Breast epithelium (tissue), 3 donors: ENCODE data around the gene HOXD4.

ENCODE experiments used
- POLR2A ChIP-seq: fragments of 450-650 bp; IDR thresholded peaks from one replicate; pipeline ENCODE4 v1.6.1; 2016; ENCODE audit warnings: antibody characterized with exemption, mild to moderate bottlenecking, moderate library complexity
- TF ChIP-seq, protein P1 (sequence below), 3 donors: fragments of 450-650 bp; IDR thresholded peaks; one replicate each; pipeline ENCODE4 v1.5.1; 2016 to 2017; ENCODE audit warnings: antibody characterized with exemption in 3 of 3, mild to moderate bottlenecking in 3 of 3, moderate library complexity in 3 of 3

DNA sequence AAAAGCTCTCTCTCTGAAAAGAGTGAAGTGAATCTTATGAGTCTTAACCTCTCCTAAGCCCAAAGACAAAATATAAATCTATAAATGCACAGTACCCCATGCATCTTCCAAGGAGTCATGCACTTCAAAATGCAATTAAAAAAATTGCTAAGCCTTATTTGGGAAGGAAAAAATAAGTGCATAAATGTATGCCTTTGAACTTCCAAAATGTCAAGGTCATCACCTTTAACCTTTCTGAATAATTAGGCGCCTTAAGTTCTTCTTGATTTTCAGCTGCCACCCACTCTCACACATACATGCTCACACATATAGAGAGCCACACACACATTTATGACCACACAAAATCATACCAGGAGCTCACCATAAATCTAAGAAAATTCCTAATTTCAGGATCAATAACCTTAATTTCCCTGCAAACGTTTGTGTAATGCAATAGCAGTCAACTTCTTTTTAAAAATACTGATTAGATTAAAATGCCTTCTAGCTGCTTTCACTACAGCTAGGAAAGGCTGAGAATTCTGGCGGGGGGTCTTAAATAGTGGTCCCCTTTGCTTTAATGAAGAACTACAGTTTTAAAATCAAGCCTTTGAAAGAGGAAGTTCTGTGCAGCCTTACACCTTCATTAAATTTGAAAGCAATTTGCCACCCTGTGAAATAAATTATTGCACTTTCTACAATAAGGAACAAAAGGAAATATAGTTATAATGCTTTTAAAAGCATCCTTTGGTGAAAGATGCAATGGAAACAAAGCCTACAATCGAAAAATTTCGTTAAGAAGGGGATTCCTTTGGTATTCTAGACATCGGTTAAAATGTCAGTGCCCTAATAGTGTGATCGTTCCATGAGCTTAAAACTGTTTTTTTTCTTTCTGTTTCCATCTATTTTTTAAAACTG is 40.7 kb upstream of the HOXD4 start:
- TF ChIP-seq, protein P1, sequence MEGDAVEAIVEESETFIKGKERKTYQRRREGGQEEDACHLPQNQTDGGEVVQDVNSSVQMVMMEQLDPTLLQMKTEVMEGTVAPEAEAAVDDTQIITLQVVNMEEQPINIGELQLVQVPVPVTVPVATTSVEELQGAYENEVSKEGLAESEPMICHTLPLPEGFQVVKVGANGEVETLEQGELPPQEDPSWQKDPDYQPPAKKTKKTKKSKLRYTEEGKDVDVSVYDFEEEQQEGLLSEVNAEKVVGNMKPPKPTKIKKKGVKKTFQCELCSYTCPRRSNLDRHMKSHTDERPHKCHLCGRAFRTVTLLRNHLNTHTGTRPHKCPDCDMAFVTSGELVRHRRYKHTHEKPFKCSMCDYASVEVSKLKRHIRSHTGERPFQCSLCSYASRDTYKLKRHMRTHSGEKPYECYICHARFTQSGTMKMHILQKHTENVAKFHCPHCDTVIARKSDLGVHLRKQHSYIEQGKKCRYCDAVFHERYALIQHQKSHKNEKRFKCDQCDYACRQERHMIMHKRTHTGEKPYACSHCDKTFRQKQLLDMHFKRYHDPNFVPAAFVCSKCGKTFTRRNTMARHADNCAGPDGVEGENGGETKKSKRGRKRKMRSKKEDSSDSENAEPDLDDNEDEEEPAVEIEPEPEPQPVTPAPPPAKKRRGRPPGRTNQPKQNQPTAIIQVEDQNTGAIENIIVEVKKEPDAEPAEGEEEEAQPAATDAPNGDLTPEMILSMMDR (IDR thresholded peaks at IDR 0.05): no peak
- no peak for TF ChIP-seq POLR2A
